ENCODE measurements around the gene PSAPL1.

PSAPL1 gene

DNA sequence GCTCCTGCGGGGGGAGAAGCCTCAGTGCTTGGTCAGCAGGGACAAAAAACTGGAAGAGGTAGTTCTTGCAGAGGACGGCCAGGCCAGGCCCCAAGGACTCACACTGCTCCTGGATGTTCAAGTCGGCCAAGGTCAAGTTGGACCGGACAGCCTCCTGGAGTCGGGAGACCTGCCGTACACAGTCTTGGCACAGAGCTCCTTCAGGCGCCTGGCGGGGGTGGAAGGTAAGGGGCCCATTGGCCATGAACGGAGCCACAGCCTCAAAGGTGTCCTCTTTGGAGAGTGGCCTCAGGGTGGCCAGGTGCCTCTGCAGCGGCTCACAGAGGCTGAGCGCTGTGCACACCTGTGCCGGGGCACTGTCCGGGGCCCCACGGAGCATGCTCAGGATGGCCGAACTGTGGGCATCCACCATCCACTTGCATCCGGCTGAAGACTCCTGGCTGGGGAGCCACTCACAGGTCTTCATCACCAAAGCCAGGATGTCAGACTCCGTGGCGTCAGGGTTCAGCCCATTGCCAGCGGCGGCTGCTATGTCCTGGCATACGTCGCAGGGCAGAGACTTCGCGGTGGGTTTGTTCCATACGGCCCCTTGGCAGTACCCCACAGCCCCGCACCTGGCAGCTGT lies 477 bp downstream of the PSAPL1 start:
- DNase-seq (ENCODE audit: low spot score in 2 of 2) (no peak), ATAC-seq (replicated peaks; ENCODE audit: extremely low read depth, poor library complexity, severe bottlenecking) (no peak)
- Mint-ChIP-seq H3K27ac (ENCODE audit: low read depth) (no peak overlapping the region), H3K4me1 (peaks cover 10% of the 10 kb centered on the region), H3K36me3 (ENCODE audit: insufficient read depth) (no peaks in the 10 kb centered on the region), H3K27me3 (peaks cover 35% of the 10 kb centered on the region), H3K4me3 (no peak overlapping the region), H3K9me3 (no peaks in the 10 kb centered on the region)

- ATAC-seq (replicated peaks; ENCODE audit: extremely low read depth, poor library complexity, severe bottlenecking) (no peak), DNase-seq (ENCODE audit: low spot score in 2 of 2) (no peak)
- no peak overlapping the region for H3K27ac Mint-ChIP-seq (ENCODE audit: low read depth)
- no peaks in the 10 kb centered on the region for H3K9me3 Mint-ChIP-seq
- H3K27me3 Mint-ChIP-seq, result peaks cover 29% of the 10 kb centered on the region
- H3K4me3 Mint-ChIP-seq, result no peak overlapping the region
- H3K4me1 Mint-ChIP-seq, result peaks cover 10% of the 10 kb centered on the region
- H3K36me3 Mint-ChIP-seq (ENCODE audit: insufficient read depth), result no peaks in the 10 kb centered on the region
Observed at GRCh38 chr4:7433376-7434140, 1.2 kb downstream of the PSAPL1 start.

GRCh38 chr4:7432531-7433375 lies 2.0 kb downstream of the PSAPL1 start:
- no peak for ATAC-seq (replicated peaks; ENCODE audit: extremely low read depth, poor library complexity, severe bottlenecking)
- no peaks in the 10 kb centered on the region for H3K9me3 Mint-ChIP-seq
- H3K36me3 Mint-ChIP-seq (ENCODE audit: insufficient read depth), result no peaks in the 10 kb centered on the region
- H3K27ac Mint-ChIP-seq (ENCODE audit: low read depth), result no peak overlapping the region
- peaks cover 33% of the 10 kb centered on the region for H3K27me3 Mint-ChIP-seq
- H3K4me3 Mint-ChIP-seq, result no peak overlapping the region
- DNase-seq (ENCODE audit: low spot score in 2 of 2), result no peak
- peaks cover 10% of the 10 kb centered on the region for H3K4me1 Mint-ChIP-seq

- Mint-ChIP-seq H3K27ac (ENCODE audit: low read depth) (no peak overlapping the region), H3K4me3 (no peak overlapping the region), H3K4me1 (peaks cover 10% of the 10 kb centered on the region), H3K9me3 (no peaks in the 10 kb centered on the region), H3K27me3 (peaks cover 33% of the 10 kb centered on the region), H3K36me3 (ENCODE audit: insufficient read depth) (no peaks in the 10 kb centered on the region)
- no peak for ATAC-seq (replicated peaks; ENCODE audit: extremely low read depth, poor library complexity, severe bottlenecking)
- no peak for DNase-seq (ENCODE audit: low spot score in 2 of 2)
Observed at GRCh38 chr4:7431696-7432530, 2.8 kb downstream of the PSAPL1 start.

DNA sequence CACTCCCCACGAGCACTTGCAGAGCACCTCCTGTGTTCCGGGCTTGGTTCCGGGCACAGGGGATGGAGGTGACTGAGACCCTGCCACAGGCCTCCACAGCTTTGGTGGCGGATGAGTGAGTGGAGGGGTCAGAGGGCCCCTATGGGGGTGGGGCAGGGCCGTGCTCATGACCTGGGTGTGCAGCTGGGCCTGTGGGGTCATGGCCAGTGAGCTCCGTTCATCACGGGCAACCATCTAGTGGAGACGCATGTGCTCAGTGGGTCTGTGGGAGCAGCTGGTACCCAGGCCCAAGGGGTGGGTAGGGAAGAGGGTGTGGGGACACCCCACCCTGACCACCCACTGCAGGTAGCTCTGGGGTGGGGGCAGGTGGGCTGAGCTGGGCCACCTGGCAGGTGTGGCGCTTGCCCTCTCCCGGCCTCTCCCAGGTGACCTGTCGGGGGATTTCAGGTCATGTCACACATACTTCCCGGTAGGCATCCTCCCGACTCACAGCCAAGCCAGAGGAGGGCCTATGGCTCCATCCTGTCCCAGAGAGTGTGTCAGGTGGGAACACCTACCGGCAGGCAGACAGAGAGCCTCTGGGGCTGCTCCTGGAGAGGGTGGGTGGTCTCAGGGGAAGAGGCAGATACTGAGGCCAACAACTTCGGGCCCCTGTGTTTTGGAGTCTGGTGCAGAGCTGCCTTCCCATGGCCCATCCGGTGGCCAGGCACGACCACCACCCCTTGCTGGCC lies 3.6 kb downstream of the PSAPL1 start:
- Mint-ChIP-seq H3K4me1 (peaks cover 10% of the 10 kb centered on the region), H3K27me3 (peaks cover 28% of the 10 kb centered on the region), H3K36me3 (ENCODE audit: insufficient read depth) (no peaks in the 10 kb centered on the region), H3K4me3 (no peak overlapping the region), H3K9me3 (no peaks in the 10 kb centered on the region), H3K27ac (ENCODE audit: low read depth) (no peak overlapping the region)
- no peak for ATAC-seq (replicated peaks; ENCODE audit: extremely low read depth, poor library complexity, severe bottlenecking)
- no peak for DNase-seq (ENCODE audit: low spot score in 2 of 2)

DNA sequence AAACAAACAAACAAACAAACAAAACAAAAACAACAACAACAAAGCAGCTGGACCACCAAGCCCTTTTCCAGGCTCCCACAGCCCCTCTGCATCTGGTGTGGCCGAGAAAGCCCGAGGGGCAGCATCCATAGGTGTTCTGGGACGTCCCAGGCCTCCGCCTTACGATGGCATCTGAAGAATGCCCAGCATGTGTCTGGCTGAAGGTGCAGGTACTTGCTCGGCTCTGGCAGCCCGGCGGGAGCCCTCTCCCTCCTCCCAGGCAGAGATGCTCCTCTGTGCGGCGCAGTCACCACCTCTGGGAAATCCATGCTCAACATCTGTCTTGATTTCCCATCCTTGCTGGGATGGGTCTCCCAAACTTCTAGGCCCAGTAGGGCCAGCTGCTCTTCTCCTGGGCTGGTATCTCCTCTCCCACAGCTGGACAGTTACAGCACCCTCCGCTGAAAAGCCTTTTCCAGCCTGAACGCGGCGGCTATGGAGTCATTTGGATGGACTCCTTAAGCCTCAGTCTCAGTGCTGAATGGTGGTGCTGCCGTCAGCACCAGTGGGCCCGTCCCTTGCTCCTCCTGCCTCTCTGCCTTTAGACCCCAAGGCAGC lies 4.3 kb downstream of the PSAPL1 start:
- Mint-ChIP-seq H3K4me3 (no peak overlapping the region), H3K27ac (ENCODE audit: low read depth) (no peak overlapping the region), H3K36me3 (ENCODE audit: insufficient read depth) (no peaks in the 10 kb centered on the region), H3K4me1 (peaks cover 6% of the 10 kb centered on the region), H3K9me3 (no peaks in the 10 kb centered on the region), H3K27me3 (peaks cover 23% of the 10 kb centered on the region)
- DNase-seq (ENCODE audit: low spot score in 2 of 2) (no peak), ATAC-seq (replicated peaks; ENCODE audit: extremely low read depth, poor library complexity, severe bottlenecking) (no peak)

GRCh38 chr4:7429601-7430078 lies 5.1 kb downstream of the PSAPL1 start:
- Mint-ChIP-seq H3K4me3 (no peak overlapping the region), H3K27ac (ENCODE audit: low read depth) (no peak overlapping the region), H3K4me1 (no peaks in the 10 kb centered on the region), H3K36me3 (ENCODE audit: insufficient read depth) (no peaks in the 10 kb centered on the region), H3K27me3 (peaks cover 19% of the 10 kb centered on the region), H3K9me3 (no peaks in the 10 kb centered on the region)
- ATAC-seq (replicated peaks; ENCODE audit: extremely low read depth, poor library complexity, severe bottlenecking) (no peak), DNase-seq (ENCODE audit: low spot score in 2 of 2) (no peak)

- H3K9me3 Mint-ChIP-seq, result no peaks in the 10 kb centered on the region
- DNase-seq (ENCODE audit: low spot score in 2 of 2) (no peak), ATAC-seq (replicated peaks; ENCODE audit: extremely low read depth, poor library complexity, severe bottlenecking) (no peak)
- H3K27ac Mint-ChIP-seq (ENCODE audit: low read depth), result no peak overlapping the region
- peaks cover 19% of the 10 kb centered on the region for H3K27me3 Mint-ChIP-seq
- H3K4me1 Mint-ChIP-seq, result no peaks in the 10 kb centered on the region
- no peak overlapping the region for H3K4me3 Mint-ChIP-seq
- no peaks in the 10 kb centered on the region for H3K36me3 Mint-ChIP-seq (ENCODE audit: insufficient read depth)
Observed at GRCh38 chr4:7429069-7429416, 5.7 kb downstream of the PSAPL1 start.

DNA sequence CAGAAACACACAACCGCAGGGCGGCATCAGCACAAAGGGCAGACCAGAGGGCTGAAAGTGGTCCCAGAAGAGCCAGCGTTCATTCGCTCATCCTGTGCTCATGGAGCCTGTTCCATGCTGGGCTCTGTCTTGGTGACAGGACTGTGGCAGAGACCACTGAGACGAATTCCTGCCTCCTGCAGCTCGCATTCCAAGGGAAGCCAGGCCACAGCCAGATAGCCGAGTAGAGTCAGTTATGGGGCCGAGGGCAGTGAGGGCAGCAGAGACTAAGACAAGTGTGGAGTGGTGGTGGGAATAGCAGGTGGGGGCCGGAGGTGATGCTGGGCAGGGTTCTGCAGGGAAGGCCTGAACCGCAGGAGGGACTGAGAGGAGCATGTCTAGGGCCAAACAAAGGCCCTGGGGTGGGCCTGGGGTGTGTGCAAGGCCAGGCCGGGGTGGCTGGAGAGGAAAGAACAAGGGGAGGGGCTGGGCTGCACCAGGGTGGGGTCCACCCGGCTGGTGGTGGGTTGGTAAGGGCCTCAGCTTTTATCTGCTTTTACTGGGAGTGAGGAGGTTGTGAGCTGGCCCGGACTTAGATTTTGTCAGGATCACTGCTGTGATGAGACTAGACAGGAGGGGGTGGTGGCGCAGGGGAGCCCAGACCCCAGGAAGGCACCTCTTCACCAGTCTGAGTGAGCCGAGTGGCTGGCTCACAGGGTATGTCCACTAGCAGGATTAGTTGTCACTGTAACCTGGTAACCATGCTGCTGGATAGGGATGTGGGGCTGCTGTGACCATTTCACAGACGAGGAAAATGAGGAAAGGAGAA lies 6.3 kb downstream of the PSAPL1 start:
- Mint-ChIP-seq H3K9me3 (no peaks in the 10 kb centered on the region), H3K4me1 (no peaks in the 10 kb centered on the region), H3K36me3 (ENCODE audit: insufficient read depth) (no peaks in the 10 kb centered on the region), H3K4me3 (no peak overlapping the region), H3K27me3 (peaks cover 19% of the 10 kb centered on the region), H3K27ac (ENCODE audit: low read depth) (no peak overlapping the region)
- no peak for DNase-seq (ENCODE audit: low spot score in 2 of 2)
- no peak for ATAC-seq (replicated peaks; ENCODE audit: extremely low read depth, poor library complexity, severe bottlenecking)

DNA sequence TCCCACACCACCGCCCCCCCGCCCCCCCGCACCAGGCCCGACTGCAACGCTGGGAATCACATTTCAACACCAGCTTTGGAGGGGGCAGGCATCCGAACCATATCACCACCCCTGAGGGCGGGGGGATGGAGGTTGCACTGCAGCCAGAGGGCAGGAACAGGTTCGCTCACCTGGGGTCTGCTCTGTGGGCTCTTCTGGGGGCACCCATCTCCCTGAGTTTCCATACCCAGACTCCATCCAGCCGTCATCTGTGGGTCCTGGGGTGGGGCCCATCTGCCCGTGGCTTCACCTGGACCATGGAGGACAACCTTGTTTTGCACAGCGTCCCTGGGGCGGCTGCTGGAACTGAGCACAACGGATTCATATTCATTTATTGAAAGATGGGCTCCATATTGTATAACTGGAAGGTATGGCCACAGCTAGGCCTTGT lies 6.9 kb downstream of the PSAPL1 start:
- Mint-ChIP-seq H3K36me3 (ENCODE audit: insufficient read depth) (no peaks in the 10 kb centered on the region), H3K4me1 (no peaks in the 10 kb centered on the region), H3K9me3 (no peaks in the 10 kb centered on the region), H3K4me3 (no peak overlapping the region), H3K27me3 (peaks cover 19% of the 10 kb centered on the region), H3K27ac (ENCODE audit: low read depth) (no peak overlapping the region)
- ATAC-seq (replicated peaks; ENCODE audit: extremely low read depth, poor library complexity, severe bottlenecking) (no peak), DNase-seq (ENCODE audit: low spot score in 2 of 2) (no peak)

DNA sequence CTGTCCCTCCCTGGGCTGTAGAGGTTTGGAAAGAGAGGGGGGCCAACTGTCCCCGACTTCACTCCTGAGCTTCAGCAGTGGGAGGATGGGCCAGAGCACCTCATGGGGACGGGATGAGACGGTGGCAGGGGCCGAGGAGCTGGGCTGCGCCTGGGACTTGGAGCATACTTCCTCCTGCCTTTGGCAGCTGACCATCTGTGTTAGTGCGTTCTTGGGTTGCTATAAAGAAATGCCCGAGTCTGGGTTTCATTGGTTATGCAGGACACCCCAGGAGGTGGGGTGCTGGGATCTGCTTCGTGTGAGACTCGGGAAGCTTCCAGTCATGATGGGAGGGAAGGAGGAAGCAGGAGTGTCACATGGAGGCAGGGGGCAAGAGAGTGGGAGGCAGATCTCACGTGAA lies 7.4 kb downstream of the PSAPL1 start:
- Mint-ChIP-seq H3K27ac (ENCODE audit: low read depth) (no peak overlapping the region), H3K4me3 (no peak overlapping the region), H3K4me1 (no peaks in the 10 kb centered on the region), H3K27me3 (peaks cover 19% of the 10 kb centered on the region), H3K9me3 (no peaks in the 10 kb centered on the region), H3K36me3 (ENCODE audit: insufficient read depth) (no peaks in the 10 kb centered on the region)
- DNase-seq (ENCODE audit: low spot score in 2 of 2), result no peak
- ATAC-seq (replicated peaks; ENCODE audit: extremely low read depth, poor library complexity, severe bottlenecking), result no peak

Data from central memory CD8-positive, alpha-beta T cell (primary cell).